HG03571 (cell line): ENCODE data around the gene RFNG.

Source experiments
- ATAC-seq: cut with Tn5 transposase; IDR thresholded peaks from one replicate; pipeline ENCODE4 v1.9.1; 2021; ENCODE audit not compliant: unreplicated experiment

RFNG gene

DNA sequence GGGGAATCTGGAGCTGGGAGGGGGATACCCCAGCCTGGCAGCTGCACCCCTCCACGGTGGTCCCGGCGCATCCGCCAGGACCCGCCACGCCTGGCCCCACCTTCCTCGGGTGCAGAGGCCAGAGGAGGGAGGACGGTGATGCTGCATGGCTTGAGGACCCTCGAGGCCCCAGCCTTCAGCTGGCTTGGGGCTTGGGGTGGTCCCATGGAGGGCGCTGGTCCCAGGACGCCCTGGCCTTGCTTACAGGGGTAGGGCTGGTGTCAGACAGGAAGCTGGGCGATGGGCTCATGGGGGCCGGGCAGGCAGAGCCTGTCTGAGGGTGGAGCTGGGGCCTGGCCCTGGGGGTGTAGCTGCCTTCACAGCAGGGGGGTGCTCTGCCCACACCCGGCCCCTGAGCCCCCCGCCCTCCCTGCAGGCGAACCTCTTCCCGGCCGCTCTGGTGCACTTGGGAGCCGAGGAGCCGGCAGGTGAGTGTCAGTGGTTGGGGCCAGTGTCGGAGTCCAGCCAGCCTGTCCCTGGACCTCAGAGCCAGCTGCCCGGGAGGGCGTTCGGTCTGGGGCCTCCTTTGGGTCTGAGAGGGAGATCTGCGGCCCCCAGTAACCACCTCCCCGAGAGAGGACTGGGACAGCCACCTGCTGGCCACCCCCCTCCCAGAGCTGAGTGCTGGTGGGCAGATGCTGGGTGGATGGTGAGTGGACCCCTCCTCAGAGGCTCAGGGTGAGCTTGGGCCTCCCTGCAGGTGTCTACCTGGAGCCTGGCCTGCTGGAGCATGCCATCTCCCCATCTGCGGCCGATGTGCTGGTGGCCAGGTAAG lies 35.3 kb downstream of the RFNG start:
- ATAC-seq = no peak

DNA sequence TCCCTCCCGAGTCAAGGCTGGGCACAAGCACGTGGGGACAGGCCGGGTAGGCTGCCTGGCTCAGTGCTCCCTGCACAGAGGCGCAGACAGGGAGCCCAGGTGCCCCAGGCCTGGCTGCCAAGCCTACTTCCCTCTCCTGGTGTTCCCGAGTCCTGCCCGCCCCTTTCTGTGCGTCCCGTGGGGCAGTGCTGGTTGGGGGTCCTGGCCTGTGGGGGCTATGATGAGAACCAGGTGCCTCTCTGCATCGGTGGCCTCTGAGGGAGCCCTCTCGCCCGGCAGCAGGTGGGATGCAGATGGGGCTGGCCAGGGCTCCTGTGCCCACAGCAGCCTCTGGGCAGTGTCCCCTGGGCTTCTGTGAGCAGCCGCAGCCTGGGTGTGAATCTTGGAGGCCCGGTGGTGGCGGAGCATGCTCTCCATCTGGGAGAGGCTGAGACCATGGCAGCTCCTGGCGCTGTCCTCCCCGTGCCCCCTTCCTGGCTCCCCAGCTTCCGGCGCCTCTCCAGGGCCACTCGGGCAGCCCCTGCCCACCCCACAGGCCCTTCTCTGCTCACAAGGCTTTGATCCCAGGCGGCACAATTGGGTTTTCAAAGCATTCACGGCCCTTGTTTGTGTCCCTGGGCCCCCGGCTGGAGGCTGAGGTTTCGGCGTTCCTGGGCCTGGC lies 36.2 kb downstream of the RFNG start:
- no peak for ATAC-seq

DNA sequence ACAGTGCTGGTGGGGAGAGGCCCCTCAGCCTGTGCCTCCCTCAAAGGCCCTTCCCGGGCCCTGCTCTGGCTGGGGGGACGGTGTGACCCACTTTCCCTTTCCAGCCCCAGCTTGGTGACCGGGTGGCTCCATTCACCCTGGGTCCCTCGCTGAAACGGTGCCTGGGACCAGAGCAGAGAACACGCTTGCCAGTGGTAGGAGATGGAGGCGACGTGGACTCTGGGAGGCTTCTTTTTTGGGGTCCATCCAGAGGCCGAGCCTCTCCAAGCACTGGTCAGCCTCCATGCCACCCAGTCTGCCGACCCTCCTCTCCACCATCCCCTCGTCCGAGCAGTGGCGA lies 36.7 kb downstream of the RFNG start:
- no peak for ATAC-seq

DNA sequence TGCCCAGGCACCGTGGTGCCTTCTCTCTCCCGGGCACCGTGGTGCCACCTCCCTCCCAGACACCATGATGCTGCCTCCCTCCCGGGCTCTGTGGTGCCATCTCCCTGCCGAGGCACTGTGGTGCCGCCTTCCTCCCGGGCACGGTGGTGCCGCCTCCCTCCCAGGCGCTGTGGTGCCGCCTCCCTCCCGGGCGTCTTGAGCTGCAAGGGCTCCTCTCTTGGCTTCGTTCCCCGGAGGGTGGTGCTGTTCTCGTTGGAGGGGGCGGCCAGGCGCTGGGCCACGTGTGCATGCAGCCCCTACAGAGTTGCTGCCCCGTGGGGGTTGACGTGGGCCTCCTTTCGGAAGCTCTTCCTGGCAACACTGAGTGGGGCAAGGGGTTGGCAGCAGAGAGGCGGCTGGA lies 37.2 kb downstream of the RFNG start:
- ATAC-seq = no peak

DNA sequence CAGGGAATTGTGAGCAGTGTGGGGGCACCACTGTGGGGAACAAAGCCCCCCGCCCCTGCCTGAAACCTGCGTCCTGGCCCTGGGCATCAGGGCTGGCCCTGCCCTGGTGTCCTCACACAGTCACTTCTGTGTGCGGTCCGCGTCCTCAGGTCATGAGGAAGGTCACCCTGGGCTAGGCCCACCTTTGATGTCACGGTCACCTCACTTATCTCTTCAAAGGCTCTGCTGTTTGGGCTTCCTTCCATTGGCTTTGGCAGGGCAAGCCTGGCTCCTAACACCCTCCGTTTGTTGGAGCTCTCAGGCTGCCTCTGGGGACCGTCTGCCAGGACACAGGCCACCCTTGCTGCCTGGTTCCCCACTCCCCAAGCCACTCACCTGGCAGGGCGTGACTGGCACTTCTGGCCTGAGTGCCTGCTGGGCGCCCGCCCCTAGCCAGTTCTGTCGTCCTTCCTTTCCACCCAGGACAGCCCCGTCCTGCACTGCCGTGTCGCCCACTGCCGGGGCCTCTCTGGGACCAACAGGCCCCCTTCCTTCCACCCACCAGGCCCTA lies 37.8 kb downstream of the RFNG start:
- ATAC-seq = no peak

DNA sequence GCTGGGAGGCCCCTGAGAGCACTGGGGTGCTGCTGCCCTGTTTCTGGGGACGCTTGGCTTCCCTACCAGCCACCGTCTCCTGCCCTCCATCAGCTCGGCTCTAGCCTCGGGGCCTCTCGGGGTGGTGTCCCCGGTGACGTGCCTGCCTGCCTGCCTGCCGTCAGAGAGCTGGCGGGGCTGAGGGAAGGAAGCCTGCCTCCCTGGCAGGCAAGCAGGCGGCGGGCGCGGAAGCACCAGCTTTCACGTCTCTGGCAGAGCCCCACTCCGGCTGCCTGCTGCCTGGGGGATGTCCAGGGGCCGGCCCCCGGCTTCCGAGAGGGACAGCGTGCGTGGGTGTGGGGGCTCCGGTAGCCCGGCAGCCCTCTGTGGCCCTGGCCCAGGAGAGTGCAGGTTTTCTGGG lies 38.3 kb downstream of the RFNG start:
- no peak for ATAC-seq

DNA sequence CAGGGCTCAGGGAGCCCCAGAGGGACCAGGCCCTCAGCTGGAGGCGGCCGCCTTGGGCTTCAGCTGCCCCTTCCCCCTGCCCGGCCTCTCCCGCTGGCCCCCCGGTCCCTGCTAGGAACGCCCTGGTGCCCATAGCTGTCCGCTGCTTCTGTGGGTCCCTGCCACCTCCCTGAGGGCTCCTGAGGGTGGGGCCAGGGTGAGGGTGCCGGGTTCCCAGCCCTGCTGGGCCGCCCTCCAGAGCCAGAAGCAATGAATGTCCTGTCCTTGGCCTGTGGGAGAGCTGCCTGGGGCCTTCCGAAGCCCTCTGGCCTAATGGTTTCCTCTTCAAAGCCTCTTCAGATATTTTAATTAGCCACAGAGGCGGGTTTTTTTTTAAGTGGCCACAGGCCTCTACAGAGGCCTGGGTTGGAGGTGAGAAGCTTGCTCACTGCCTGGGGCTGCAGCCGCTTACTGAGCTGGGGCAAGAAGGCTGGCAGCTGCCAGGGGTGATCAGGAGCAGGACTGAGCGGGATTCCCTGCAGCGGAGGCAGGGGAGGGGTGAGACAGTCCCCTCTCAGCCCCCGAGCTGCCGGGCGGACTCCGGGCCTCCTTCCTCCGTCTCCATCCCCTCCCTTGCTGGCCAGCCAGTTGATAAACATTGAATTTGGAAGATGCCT lies 38.8 kb downstream of the RFNG start:
- ATAC-seq = no peak

DNA sequence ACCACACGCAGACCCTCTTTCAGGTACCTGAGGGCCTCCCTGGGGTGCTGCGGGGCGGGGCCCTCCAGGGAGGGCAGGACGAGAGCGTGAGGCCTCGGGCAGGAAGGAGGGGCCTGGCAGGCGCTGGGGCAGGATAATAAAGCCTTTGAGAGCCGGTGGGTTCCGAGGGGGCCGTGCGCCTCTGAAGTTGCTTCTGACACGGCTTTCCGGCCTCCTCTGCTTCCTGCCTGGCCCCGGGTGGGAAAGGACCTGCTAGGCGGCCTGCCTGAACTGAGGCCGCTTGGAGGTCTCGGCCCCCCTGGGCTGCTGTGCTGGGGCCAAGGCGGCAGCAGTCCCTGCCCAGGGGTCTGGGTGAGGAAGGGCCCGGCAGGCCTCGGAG lies 39.4 kb downstream of the RFNG start:
- no peak for ATAC-seq

DNA sequence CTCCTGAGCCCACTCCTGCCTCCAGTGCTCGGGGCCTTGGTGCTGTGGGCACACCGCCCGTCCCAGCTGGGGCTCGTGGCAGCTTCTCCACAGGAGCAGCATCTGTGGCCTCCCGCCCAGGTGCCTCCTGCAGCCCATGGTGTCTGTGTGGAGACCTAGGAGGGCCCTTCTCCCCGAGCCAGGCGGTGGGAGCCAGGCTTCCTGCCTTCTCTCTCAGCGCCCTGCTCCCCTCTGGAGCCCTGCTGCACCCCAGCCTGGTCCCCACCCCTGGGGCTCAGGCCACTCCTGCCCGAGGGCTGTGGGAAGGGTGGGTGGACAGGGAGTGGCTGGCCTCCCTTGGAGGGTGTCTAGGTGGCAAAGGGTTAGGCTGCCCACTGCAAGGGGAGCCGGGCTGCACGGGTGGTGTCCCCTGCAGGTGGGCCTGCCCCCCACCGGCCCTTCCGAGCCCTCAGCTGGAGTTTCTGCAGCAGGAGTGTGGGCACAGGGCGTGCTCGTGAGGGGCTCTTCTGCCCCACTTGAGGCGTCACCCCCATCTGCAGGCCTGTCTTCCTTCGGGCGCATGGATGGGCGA lies 39.9 kb downstream of the RFNG start:
- ATAC-seq = no peak

DNA sequence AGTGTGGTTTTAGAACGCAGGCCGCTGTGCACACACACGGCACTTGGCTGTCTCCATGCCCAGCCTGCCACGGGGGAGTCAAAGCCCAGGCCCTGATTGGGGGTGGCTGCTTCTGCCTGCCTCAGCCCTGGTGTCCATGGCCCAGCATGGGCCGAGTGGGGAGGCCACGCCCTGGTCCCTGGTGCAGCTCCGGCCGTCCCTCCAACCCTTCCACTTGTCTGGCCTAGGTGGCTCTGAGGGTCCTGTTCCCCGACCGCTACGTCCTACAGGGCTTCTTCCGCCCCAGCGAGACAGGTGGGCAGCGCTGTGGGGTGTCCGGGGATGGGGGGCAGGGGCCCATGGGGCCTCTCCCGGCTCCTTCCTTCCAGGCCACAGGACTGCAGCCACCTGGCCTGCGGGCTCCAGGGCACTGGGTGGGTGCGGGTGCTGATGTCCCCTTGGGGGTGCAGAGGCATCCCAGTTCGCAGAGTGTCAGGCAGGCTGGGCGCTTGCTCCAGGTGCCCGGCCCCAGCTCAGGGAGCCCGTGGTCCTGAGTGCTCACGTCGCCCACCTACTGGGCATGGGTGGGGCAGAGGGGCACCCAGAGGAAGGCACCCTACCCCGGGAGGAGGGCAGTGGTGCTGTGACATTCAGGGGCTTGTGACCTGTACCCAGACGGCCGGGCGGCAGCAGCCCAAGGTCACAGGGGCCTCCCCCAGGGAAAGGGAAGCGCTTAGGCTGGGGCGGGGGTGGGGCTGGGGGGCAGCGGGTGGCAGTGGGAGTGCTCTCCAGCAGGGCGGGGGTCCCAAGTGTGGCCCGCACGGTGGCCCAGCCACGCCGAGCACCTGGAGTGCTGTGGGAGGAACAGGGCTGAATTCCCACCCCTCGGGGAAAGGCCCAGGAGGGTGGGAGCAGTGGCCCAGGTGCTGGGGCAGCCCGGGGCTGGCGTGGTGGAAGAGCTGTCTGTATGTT lies 40.8 kb downstream of the RFNG start:
- no peak for ATAC-seq

DNA sequence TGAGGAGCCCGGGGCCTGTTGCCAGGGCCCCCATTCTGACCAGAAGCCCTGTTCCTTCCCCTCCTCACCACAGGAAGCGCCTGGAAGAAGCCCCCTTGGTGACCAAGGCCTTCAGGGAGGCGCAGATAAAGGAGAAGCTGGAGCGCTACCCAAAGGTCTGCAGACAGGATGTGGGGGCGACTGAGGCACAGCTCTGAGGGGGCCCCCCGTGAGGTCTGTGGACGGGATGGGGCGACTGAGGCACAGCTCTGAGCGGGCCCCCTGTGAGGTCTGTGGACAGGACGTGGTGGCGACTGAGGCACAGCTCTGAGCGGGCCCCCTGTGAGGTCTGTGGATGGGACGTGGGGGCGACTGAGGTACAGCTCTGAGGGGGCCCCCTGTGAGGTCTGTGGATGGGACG lies 42.2 kb downstream of the RFNG start:
- no peak for ATAC-seq

DNA sequence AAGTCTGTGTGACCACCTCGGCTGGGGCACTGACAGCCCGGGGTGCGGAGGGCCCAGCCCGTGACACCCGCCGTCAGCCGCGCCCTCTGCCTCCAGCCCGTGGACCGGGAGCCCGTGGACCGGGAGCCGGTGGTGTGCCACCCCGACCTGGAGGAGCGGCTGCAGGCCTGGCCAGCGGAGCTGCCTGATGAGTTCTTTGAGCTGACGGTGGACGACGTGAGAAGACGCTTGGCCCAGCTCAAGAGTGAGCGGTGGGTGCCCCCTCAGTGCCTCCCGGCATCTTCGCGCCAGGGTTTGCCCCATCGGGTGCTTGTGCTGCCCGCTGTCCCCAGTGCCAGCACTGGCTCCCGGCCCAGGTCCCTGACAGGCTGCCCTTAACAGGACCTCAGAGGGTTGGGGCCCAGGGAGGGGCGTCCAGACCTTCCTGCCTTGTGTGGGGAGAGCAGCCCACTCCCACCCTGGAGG lies 42.6 kb downstream of the RFNG start:
- ATAC-seq = no peak

DNA sequence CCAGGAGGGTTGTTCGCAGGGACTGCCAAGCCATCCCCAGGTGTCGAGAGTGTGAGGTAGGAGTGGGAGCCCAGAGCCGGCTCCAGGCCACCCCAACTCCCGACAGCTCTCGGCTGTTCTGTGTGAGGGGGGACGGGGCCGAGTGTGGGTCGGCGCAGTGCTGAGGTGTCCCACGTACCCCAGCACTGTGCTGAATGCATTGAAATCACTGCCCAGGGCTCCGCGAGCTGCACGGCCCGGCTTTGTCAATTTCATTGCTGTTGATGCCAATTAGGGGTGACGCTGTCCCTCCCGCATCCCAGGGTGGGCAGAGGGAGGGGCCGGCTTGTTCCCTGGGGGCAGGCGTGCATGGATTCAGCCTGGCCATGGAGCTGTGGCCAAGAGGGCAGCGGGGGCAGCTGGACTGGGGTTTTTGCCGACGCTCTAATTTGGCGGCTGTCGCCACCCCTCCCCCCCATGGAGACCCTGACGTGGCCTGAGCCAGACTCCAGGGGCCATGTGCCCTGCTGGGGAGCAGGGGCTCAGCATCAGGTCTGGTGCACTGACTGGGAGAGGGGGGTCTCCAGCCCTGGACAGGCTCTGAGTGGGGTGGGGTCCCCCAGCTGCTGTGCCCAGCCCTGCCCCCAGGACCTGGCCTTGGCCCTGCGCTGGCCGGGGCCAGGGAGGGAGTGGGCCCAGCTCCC lies 43.2 kb downstream of the RFNG start:
- no peak for ATAC-seq

DNA sequence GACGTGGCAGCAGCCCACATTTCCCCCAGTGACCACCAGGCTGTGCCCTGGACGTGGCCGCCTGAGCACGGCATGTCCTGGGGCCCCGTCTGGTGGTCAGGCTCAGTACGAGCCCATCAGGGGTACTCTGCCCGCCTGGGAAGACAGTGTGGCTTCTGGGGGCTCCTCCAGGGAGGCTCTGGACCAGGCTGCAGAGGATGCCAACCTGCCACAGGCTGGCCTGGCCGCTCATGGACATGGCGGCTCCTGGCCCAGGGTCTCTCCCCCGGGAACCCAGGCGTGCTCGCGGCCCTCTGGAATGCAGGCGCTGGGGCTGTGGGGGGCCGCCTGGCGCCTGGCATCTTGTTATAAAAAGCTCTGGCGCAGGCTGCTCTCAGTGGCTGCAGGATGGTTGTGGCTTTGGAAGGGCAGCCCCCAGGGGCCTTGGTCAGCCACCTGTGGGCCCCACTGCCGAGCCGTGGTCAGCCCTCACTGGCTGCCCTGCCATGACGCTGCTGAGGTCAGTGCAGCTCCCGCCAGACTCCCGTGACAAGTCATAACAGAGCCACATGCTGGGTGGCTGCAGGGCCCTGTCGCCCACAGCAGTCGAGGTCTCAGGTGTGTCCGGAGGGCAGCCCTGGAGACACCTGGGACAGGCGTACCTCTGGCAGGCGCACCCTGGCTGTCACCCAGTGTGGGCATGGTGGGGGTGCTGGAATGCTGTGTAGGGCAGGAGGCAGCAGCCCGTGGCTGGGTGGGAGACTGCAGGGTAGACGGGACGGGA lies 43.9 kb downstream of the RFNG start:
- ATAC-seq = no peak

DNA sequence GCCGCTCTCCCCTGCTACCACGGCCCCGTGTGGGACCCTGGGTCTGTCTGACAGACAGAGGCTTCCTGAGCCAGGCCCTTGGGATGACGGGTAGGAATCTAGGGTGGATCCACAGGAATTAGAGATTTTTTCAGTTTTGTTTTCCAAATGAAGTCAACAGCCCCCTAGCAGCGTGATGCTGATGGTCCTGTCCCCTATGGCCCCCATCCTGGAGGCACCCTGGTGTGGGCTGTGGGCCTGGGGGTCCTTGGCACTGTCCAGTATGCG lies 44.5 kb downstream of the RFNG start:
- no peak for ATAC-seq

DNA sequence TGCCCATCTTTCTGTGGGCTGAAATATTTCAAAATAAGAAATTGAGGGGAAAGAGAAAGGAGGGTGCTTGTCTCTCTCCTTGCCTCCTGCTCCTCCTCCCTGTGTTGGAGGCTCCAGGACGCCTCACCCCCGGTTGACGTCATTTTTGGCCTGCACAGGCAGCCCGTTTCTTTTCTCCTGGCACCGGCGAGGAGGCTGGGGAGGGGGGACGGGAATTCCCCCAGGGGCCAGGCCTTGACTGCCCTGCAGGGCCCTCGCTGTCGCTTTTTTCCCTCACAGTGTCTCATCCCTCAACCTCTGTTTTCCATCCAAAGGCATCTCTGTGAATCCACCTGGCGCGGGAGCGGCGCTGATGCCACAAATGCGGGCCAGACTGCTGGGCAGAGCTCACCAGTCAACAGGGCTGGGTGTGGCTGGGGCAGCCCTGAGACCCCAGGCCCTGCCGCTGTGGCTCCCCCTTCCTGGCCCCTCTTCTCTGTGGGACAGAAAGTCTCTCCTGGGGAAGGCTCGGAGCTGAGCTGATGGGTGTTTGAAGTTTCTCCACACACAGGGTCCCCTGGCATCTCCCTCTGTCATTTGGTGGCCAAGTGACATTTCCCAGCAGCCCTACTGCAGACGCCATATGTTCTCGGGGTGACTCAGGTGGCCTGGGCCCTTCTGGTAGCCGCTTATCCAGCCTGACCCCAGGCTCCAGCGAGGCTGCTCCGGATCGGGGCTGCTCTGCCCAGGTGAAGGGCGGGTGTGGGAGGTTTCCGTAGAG lies 45.0 kb downstream of the RFNG start:
- ATAC-seq = no peak

DNA sequence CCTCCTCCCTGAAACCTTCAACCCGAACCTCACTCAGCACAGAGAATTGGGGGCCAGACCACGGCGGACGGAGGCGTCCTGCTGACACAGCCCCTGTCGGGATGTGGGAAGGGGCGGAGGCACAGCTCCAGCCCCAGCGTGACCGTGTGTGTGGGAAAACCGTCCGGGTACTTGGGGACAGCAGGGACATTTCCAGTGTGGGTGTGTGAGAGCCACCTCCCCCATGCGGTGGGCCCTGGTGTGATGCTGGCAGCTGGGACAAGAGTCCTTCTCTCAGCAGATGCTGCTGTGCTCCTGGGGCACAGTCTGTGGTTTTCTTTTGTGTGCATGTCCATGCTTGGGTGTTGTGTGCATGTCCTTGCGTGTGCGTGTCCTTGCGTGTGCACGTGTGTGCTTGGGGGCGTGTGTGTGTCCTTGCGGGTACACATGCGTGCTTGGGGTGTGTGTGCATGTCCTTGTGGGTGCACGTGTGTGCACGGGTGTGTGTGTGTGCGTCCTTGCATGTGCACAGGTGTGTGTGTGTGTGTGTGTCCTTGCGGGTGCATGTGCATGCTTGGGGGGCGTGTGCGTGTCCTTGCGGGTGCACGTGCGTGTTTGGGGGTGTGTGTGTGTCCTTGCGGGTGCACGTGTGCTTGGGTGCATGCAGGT lies 45.8 kb downstream of the RFNG start:
- ATAC-seq = no peak
